Anterior cingulate cortex (tissue), 58 donors: ENCODE data around the gene ZNF573.
"Not testable (repeated sequence)": the region's sequence is repeated elsewhere in the genome, so short reads cannot be mapped to it uniquely, and the experiment has no call there.

Experiments used
- DNase-seq, 58 donors: peaks; one replicate each; lab custom pipeline; 2025; lab: John Stamatoyannopoulos, UW

ZNF573 gene

DNA sequence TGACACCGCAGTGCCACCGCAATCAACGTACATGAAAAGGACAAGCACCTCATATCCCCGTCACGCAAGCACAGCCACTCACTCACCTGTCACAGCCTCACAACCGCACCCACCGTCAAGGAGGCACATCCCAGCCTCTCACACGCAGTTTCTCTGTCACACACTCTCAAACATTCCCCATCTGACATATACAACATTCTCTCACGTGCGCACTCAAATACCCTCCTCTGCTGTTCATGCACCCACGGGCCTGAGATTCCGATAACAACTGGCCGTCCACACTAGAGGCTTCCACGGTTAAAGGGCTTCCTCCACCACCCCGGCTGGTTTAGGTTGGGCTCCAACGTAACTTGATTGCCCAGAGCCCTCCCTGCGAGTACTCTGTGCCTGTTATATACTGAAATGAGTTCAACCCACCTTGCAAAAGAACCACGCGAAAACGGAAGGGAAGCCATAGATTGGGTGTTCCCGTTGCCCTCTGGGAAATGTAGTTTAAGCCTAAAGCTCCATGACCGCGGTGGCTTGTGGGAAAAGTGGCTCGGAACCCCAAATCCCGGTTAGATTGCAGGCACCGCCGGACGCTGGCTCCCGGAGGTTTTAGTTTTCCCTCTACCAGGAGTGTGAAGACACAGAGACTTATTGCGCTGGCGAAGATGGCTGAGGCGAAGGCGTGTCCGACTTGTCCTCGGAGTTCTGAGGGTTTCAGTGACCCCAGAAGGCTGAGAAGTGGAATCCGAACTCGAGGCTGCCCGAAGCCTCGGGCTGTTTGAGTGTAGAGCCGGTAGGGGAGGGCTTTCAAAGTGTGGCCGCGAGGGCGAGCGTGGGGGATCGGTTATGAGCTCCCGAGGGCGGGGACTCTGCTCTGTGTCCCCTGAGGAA, at the start of gene ZNF573:
ZNF573 (minus strand) TSS at position 460 of the 879 bp plus-strand sequence. CDS start 5,857 bp downstream, outside the sequence.
- DNase-seq, result peak; percentile 16 to 91 (median 78)

- DNase-seq, result peak in 57 of 58 donors; percentile 1 to 86 (median 59)
Observed at GRCh38 chr19:37817180-37817981, 38.0 kb upstream of the ZNF573 start.

- DNase-seq, result not testable (repeated sequence)
Observed at GRCh38 chr19:37815611-37816010, 36.2 kb upstream of the ZNF573 start.

DNA sequence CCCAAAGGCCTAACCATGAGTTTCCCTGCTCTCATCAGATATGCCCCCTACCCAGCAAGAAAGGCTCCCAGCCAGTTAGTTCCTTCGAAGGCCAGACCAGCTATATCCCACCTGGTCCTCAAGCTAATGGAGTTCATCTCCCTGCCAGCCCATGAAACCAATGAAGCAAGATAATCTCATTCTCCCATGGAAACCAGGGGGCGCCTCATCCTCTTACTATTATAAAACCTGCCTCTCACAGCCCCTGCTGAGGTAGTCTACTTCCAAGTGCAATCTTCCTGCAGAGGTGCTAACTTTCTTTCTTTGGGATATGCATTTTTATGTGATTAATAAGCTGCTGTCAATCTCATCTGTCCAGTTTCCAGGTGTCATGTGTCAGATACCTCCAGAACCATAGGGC, 34.0 kb upstream of the ZNF573 start:
- DNase-seq, result no peak

DNA sequence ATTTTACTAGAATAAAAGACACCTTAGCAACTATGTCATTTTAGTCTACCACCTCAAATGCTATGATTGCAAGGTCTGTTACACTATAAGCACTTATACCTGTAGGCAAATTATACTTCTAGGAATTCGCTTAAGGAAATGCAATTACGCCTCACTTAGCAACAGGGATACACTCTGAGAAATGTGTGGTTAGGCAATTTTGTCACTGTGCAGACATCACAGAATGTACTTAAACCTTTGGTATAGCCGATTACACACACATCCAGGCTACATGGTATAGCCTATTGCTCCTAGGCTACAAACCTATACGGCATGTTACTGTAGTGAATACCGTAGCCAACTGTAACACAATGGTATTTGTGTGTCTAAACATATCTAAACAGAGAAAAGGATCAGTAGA, 30.0 kb upstream of the ZNF573 start:
- DNase-seq, result no peak

DNA sequence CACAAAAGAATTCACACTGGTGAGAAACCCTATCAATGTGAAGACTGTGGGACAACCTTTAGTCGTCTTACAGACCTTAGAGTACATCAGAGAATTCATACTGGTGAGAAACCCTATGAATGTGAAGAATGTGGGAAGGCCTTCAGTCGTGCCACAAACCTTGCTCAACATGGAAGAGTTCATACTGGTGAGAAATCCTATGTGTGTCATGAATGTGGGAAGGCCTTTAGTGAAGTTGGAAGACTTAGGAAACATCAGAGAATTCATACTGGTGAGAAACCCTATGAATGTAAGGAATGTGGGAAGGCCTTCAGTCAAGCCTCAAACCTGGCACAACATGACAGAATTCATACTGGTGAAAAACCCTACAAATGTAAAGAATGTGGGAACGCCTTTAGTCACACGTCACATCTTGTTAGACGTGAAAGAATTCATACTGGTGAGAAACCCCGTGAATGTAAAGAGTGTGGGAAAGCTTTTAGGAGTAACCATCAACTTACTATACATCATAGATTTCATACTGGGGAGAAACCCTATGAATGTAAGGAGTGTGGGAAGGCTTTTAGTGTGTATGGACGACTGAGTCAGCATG, 24.0 kb upstream of the ZNF573 start:
- no peak for DNase-seq

- no peak for DNase-seq
Observed at GRCh38 chr19:37790244-37790925, 11.0 kb upstream of the ZNF573 start.

- DNase-seq, result peak in 5 of 58 donors; percentile 28 to 51 (median 37)
Observed at GRCh38 chr19:37778613-37779126, 716 bp downstream of the ZNF573 start.

- DNase-seq, result no peak
Observed at GRCh38 chr19:37770985-37771384, 8.4 kb downstream of the ZNF573 start.

DNA sequence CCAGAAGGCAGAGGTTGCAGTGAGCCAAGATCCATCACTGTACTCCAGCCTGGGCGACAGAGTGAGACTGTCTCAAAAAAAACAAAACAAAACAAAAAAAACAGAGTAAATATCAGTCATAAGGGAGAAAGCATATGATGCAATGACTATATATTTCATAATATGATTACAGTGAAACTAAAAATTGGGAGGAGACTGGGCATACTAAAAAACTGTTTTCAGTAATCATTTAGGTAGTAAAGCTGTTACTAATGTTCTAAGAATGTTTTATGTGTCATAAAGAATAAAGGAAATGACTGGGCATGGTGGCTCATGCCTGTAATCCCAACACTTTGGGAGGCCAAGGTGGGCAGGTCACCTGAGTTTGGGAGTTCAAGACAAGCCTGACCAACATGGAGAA, 15.9 kb downstream of the ZNF573 start:
- no peak for DNase-seq

- DNase-seq, result not testable (repeated sequence)
Observed at GRCh38 chr19:37757683-37758082, 21.7 kb downstream of the ZNF573 start.

GRCh38 chr19:37738371-37738770, 41.0 kb downstream of the ZNF573 start:
- no peak for DNase-seq

GRCh38 chr19:37725181-37725580, 54.2 kb downstream of the ZNF573 start:
- no peak for DNase-seq

DNA sequence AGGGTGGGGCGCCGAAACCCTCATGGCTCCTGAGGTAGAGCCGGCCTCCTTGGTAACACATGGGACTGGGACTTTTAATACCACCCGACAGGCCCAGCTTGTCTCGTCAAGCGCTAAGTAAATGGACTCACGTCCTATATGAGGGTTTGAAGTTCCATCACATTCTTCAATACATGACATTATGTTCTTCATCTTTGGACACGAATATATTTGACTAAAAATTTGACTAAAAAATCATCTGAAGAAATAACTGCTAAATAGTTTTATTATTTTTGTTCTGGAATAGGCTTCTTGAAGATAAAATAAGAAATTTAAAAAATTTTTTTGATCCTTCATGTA, 59.5 kb downstream of the ZNF573 start:
- DNase-seq, result no peak

DNA sequence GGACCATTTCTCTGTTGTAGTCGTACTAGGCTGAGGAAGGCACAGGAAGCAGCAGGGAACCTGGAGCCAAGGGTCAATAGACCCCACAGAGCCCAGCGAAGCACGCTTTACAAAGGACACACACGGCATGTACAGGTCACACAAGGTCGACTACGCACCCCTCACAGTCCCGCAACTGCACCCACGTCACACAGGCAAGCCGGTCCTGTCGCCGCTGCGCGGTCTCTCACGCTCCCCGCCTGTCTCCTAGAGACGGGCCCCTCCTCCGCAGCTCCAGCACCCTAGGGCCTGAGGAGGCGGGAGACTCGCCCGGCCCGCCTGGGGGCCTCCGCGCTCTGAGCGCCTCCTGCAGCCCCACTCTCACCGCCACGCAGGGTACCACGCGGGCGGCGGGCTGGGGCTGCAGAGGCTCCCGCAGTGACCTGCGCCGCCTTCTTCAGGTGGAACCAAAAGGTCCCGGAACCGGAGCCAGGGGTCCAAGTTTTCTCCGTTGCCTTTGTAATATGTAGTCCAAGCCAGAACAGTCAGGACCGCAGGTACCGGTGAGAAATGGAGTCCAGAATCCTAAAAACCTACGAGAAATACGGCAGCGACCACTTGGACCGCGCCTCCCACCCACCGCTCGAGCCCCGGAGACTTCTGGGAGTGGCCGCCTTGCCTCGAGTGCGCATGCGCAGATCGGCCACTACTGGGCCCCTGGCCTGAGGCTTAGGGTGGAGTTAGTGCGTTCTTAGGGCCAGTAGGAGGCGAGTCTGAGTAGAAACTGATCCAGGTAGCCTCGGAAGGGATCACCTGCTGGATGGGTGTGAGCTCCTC, 60.1 kb downstream of the ZNF573 start, which contains the start of gene ZNF607:
ZNF607 (minus strand) TSS at position 651 of the 816 bp plus-strand sequence. CDS start 8,143 bp downstream, outside the sequence.
- peak; percentile 33 to 92 (median 82) for DNase-seq

DNA sequence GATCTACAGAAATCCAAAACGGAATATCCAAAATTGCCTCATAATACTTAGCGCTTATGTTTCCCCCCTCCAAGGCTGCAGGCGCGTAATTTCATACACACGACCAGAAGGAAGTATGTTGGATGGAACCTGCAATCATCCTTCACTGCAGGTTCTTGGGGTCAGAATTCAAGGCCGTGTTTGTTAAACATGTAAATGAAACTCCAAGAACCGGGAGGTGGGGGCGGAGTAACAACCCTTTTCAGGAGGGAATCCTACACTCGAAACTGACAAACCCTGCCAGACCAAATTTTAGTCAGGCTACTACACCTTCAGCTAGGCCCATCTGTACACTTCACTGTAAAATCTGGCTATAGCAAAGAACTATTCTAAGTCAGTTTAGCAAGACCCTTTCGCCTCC, 61.1 kb downstream of the ZNF573 start:
- peak in 1 of 58 donors; percentile 4 for DNase-seq

GRCh38 chr19:37716140-37716539, 63.2 kb downstream of the ZNF573 start:
- no peak for DNase-seq

DNA sequence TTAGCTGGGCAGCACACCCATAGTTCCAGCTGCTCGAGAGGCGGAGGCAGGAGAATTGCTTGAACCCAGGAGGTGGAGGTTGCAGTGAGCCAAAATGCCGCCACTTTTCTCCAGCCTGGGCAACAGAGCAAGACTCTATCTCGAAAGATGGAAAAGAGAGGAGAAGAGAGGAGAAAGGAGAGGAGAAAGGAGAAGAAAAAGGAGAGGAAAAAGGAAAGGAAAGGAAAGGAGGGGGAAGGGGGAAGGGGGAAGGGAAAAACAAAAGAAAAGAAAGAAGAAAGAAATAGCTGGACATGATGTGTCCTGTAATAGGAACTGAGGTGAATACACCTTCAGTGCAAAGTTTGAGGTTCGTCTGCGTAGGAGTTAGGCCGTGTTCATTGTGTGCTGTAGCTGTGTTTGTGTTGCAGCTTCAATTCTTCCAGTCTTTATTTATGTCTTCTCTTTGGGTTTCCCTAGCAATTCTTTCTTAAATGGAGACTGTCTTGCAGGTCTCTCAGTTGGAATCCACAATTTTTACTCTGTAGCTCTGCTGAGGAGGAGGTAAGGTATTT, 73.3 kb downstream of the ZNF573 start:
- no peak for DNase-seq

GRCh38 chr19:37699057-37699456, 80.3 kb downstream of the ZNF573 start:
- DNase-seq, result no peak
